Skin epidermis (tissue), 12 donors: Measurements from ENCODE around the gene C2orf68.
A peak's percentile ranks its signal among the peaks of the same experiment; 100 is the strongest.
"Not testable (repeated sequence)": the region's sequence is repeated elsewhere in the genome, so short reads cannot be mapped to it uniquely, and the experiment has no call there.

Source experiments
- H3K27ac ChIP-seq, 21 experiments: fragments of 200-600 bp; sonication (generic) in 11 of 21; one replicate each; pipeline ENCODE4 v1.5.0; 2020; ENCODE audit warnings: mild to moderate bottlenecking in 3 of 21, inconsistent platforms in 2 of 21, moderate library complexity in 2 of 21
- H3K4me3 ChIP-seq, 7 experiments: fragments of 200-600 bp; sonication (generic) in 2 of 7; one replicate each; pipeline ENCODE4 v1.5.0; 2020; ENCODE audit warnings: inconsistent platforms in 2 of 7, mild to moderate bottlenecking in 2 of 7, moderate library complexity in 1 of 7

Gene C2orf68

GRCh38 chr2:85635636-85636035 lies 23.8 kb upstream of the C2orf68 start:
- H3K27ac ChIP-seq, result no peak overlapping the region

GRCh38 chr2:85635011-85635410 lies 23.1 kb upstream of the C2orf68 start:
- Histone ChIP-seq H3K4me3 (no peak overlapping the region), H3K27ac (no peak overlapping the region)

More at GRCh38 chr2:85635636-85636035, 23.8 kb upstream of the C2orf68 start:
- no peak overlapping the region for H3K4me3 ChIP-seq

GRCh38 chr2:85631316-85631715 lies 19.4 kb upstream of the C2orf68 start:
- no peak overlapping the region for H3K4me3 ChIP-seq

GRCh38 chr2:85628658-85629057 lies 16.8 kb upstream of the C2orf68 start:
- Histone ChIP-seq H3K4me3 (no peak overlapping the region), H3K27ac (no peak overlapping the region)

More at GRCh38 chr2:85631316-85631715, 19.4 kb upstream of the C2orf68 start:
- H3K27ac ChIP-seq, result no peak overlapping the region

- Histone ChIP-seq H3K4me3 (no peak overlapping the region), H3K27ac (no peak overlapping the region)
Measured at GRCh38 chr2:85623991-85624390, 12.1 kb upstream of the C2orf68 start.

GRCh38 chr2:85621338-85621737 lies 9.5 kb upstream of the C2orf68 start:
- H3K27ac ChIP-seq, result no peak overlapping the region
- H3K4me3 ChIP-seq, result no peak overlapping the region

- H3K4me3 ChIP-seq, result no peak overlapping the region
- no peak overlapping the region for H3K27ac ChIP-seq
Measured at GRCh38 chr2:85619617-85620016, 7.8 kb upstream of the C2orf68 start.

GRCh38 chr2:85617723-85618122 lies 5.9 kb upstream of the C2orf68 start:
- H3K4me3 ChIP-seq, H3K27ac ChIP-seq: not testable (repeated sequence)

GRCh38 chr2:85615413-85615728 lies 3.5 kb upstream of the C2orf68 start:
- Histone ChIP-seq H3K4me3 (peak overlapping the region in 6 of 7 experiments; percentile 82 to 97 (median 92)), H3K27ac (peak overlapping the region in 18 of 21 experiments; percentile 63 to 96 (median 87))

- H3K4me3 ChIP-seq, H3K27ac ChIP-seq: not testable (repeated sequence)
Measured at GRCh38 chr2:85614757-85615156, 2.9 kb upstream of the C2orf68 start.

- H3K4me3 ChIP-seq, result no peak overlapping the region
- no peak overlapping the region for H3K27ac ChIP-seq
Measured at GRCh38 chr2:85613717-85614515, 2.0 kb upstream of the C2orf68 start.

- Histone ChIP-seq H3K27ac (peak overlapping the region; percentile 54 to 94 (median 86)), H3K4me3 (peak overlapping the region; percentile 71 to 97 (median 93))
Measured at GRCh38 chr2:85611217-85611704, 605 bp downstream of the C2orf68 start.

- H3K27ac ChIP-seq, result peak overlapping the region in 3 of 21 experiments; percentile 5 to 25 (median 21)
- no peak overlapping the region for H3K4me3 ChIP-seq
Measured at GRCh38 chr2:85607268-85608215, 4.3 kb downstream of the C2orf68 start.

- H3K27ac ChIP-seq, result no peak overlapping the region
- H3K4me3 ChIP-seq, result no peak overlapping the region
Measured at GRCh38 chr2:85606116-85606455, 5.8 kb downstream of the C2orf68 start.

GRCh38 chr2:85605406-85606115 lies 6.3 kb downstream of the C2orf68 start:
- Histone ChIP-seq H3K4me3 (no peak overlapping the region), H3K27ac (peak overlapping the region in 2 of 21 experiments; percentile 16 to 24)

GRCh38 chr2:85604568-85605339 lies 7.1 kb downstream of the C2orf68 start:
- Histone ChIP-seq H3K27ac (peak overlapping the region in 5 of 21 experiments; percentile 4 to 60 (median 18)), H3K4me3 (no peak overlapping the region)

- not testable (repeated sequence) for H3K4me3 ChIP-seq
- peak overlapping the region in 4 of 21 experiments; percentile 4 to 60 (median 24) for H3K27ac ChIP-seq
Measured at GRCh38 chr2:85604133-85604444, 7.8 kb downstream of the C2orf68 start.

GRCh38 chr2:85602476-85603234 lies 9.2 kb downstream of the C2orf68 start, which contains the start of gene TMEM150A:
TMEM150A (minus strand) TSS chr2:85602698; CDS start chr2:85601948, 750 bp downstream.
- Histone ChIP-seq H3K4me3 (peak within 1 kb of the TSS; percentile 58 to 85 (median 75)), H3K27ac (peak within 1 kb of the TSS in 20 of 21 experiments; percentile 52 to 96 (median 84))
